Measurements from ENCODE around the gene RAP1A.

RAP1A gene

GRCh38 chr1:111745675-111746613, 126.4 kb downstream of the RAP1A start:
- Histone ChIP-seq H3K9ac (ENCODE audit: low read depth, low read length) (no peak overlapping the region), H3K9me3 (ENCODE audit: insufficient read depth, low read length, severe bottlenecking) (no peaks in the 10 kb centered on the region), H3K79me2 (ENCODE audit: insufficient read depth, low read length) (no peaks in the 10 kb centered on the region), H2AFZ (ENCODE audit: low read depth, low read length) (no peak overlapping the region), H3K36me3 (ENCODE audit: insufficient read depth, low read length) (no peaks in the 10 kb centered on the region), H4K20me1 (ENCODE audit: insufficient read depth, low read length) (no peaks in the 10 kb centered on the region), H3K27ac (ENCODE audit: low read length) (no peak overlapping the region), H3K4me2 (ENCODE audit: insufficient read depth, low read length) (no peak overlapping the region), H3K27me3 (ENCODE audit: insufficient read depth, low read length, poor library complexity) (no peaks in the 10 kb centered on the region), H3K4me3 (ENCODE audit: low read depth in 1 of 2, low read length in 2 of 2) (no peak overlapping the region), H3K4me1 (ENCODE audit: insufficient read depth, low read length) (no peaks in the 10 kb centered on the region)
- ATAC-seq (ENCODE audit: insufficient read depth, low read depth) = no peak
- no peak for TF ChIP-seq EZH2 (IDR thresholded peaks at IDR 0.05; ENCODE audit: borderline replicate concordance, low read depth, low read length, severe bottlenecking)
- no peak for TF ChIP-seq CTCF (IDR thresholded peaks at IDR 0.05; ENCODE audit: borderline replicate concordance, extremely low read depth, low read length, poor library complexity, severe bottlenecking)
- no peak for DNase-seq

DNA sequence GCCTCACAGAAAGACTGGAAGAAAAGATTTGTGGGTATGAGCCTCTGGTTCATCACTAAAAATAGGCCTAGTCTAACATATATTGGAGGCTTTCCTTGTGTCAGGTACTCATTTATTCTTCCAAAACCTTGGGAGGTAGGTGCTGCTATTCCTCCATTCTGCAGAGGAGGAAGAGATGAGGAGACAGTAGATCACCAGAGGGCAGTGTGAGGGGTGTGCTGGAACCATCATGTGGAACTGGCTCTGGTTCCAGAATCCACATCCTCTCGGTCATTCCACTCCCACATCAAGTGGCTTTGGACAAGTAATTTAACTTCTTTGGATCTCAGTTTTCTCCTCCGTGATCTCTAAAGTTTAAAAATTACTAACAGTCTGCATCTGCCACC, 127.0 kb downstream of the RAP1A start:
- H3K79me2 ChIP-seq (ENCODE audit: insufficient read depth, low read length) = no peaks in the 10 kb centered on the region
- H4K20me1 ChIP-seq (ENCODE audit: insufficient read depth, low read length) = no peaks in the 10 kb centered on the region
- H3K4me3 ChIP-seq (ENCODE audit: low read depth in 1 of 2, low read length in 2 of 2) = no peak overlapping the region
- H3K9me3 ChIP-seq (ENCODE audit: insufficient read depth, low read length, severe bottlenecking) = no peaks in the 10 kb centered on the region
- no peak overlapping the region for H3K9ac ChIP-seq (ENCODE audit: low read depth, low read length)
- H2AFZ ChIP-seq (ENCODE audit: low read depth, low read length) = no peak overlapping the region
- ATAC-seq (ENCODE audit: insufficient read depth, low read depth) (no peak), DNase-seq (no peak)
- TF ChIP-seq CTCF (IDR thresholded peaks at IDR 0.05; ENCODE audit: borderline replicate concordance, extremely low read depth, low read length, poor library complexity, severe bottlenecking) (no peak), EZH2 (IDR thresholded peaks at IDR 0.05; ENCODE audit: borderline replicate concordance, low read depth, low read length, severe bottlenecking) (no peak)
- H3K27ac ChIP-seq (ENCODE audit: low read length) = no peak overlapping the region
- no peaks in the 10 kb centered on the region for H3K36me3 ChIP-seq (ENCODE audit: insufficient read depth, low read length)
- no peaks in the 10 kb centered on the region for H3K4me1 ChIP-seq (ENCODE audit: insufficient read depth, low read length)
- no peaks in the 10 kb centered on the region for H3K27me3 ChIP-seq (ENCODE audit: insufficient read depth, low read length, poor library complexity)
- H3K4me2 ChIP-seq (ENCODE audit: insufficient read depth, low read length) = no peak overlapping the region

GRCh38 chr1:111747282-111747734, 127.7 kb downstream of the RAP1A start:
- ATAC-seq (ENCODE audit: insufficient read depth, low read depth) (peak; percentile 92), DNase-seq (peak; percentile 76)
- H3K4me2 ChIP-seq (ENCODE audit: insufficient read depth, low read length) = no peak overlapping the region
- no peaks in the 10 kb centered on the region for H3K9me3 ChIP-seq (ENCODE audit: insufficient read depth, low read length, severe bottlenecking)
- no peak overlapping the region for H3K4me3 ChIP-seq (ENCODE audit: low read depth in 1 of 2, low read length in 2 of 2)
- no peaks in the 10 kb centered on the region for H3K27me3 ChIP-seq (ENCODE audit: insufficient read depth, low read length, poor library complexity)
- no peaks in the 10 kb centered on the region for H3K4me1 ChIP-seq (ENCODE audit: insufficient read depth, low read length)
- no peaks in the 10 kb centered on the region for H4K20me1 ChIP-seq (ENCODE audit: insufficient read depth, low read length)
- no peaks in the 10 kb centered on the region for H3K79me2 ChIP-seq (ENCODE audit: insufficient read depth, low read length)
- TF ChIP-seq CTCF (IDR thresholded peaks at IDR 0.05; ENCODE audit: borderline replicate concordance, extremely low read depth, low read length, poor library complexity, severe bottlenecking) (peak; percentile 90), EZH2 (IDR thresholded peaks at IDR 0.05; ENCODE audit: borderline replicate concordance, low read depth, low read length, severe bottlenecking) (no peak)
- no peak overlapping the region for H3K27ac ChIP-seq (ENCODE audit: low read length)
- H2AFZ ChIP-seq (ENCODE audit: low read depth, low read length) = 0 out of 2 replicates have a peak overlapping the region, but pooled peaks have one; percentile 5
- no peak overlapping the region for H3K9ac ChIP-seq (ENCODE audit: low read depth, low read length)
- H3K36me3 ChIP-seq (ENCODE audit: insufficient read depth, low read length) = no peaks in the 10 kb centered on the region

All from DND-41 (cell line).